CD4-positive, alpha-beta T cell (primary cell): ENCODE results near the gene MYD88. TPM values are rescaled to one million over a fixed set of nuclear protein-coding genes. Genes with fewer than 3 reads are reported as not detected.

Experiments
- ATAC-seq: fragments of 200-7000 bp; cut with Tn5 transposase; one replicate; pipeline ENCODE4 v1.10.0; 2022; ENCODE audit warnings: mild to moderate bottlenecking; ENCODE audit not compliant: poor library complexity
- CTCF ChIA-PET: fragments of 350-600 bp; sonication (Branson Sonifier 250); formaldehyde crosslinking; loops from one replicate; lab custom pipeline; 2021; ENCODE audit warnings: antibody characterized with exemption, inconsistent platforms; lab: Charles Lee
- POLR2A ChIA-PET: fragments of 350-600 bp; sonication (Branson Sonifier 250); formaldehyde crosslinking; loops from one replicate; lab custom pipeline; 2021; ENCODE audit warnings: antibody characterized with exemption, inconsistent platforms; lab: Charles Lee
- DNase-seq, 14 experiments: peaks; one replicate each; pipeline ENCODE4 v3.0.0-alpha.2; 2013 to 2020; ENCODE audit warnings: mixed read lengths in 2 of 14
- H3K27ac ChIP-seq, 2 donors: one replicate each; pipeline versions ENCODE4 v1.5.1 to v1.7.0; 2013; ENCODE audit warnings: low read length in 2 of 2, low read depth in 1 of 2, mild to moderate bottlenecking in 1 of 2
- H3K27me3 ChIP-seq, 2 experiments: 1 replicate in 1 of 2; 2 replicates in 1 of 2; pipeline versions ENCODE4 v1.6.1 to v1.7.0; 2013; ENCODE audit warnings: low read length in 2 of 2, control low read depth in 1 of 2, mild to moderate bottlenecking in 1 of 2, moderate library complexity in 1 of 2; ENCODE audit not compliant: insufficient read depth in 2 of 2, control insufficient read depth in 1 of 2
- H3K36me3 ChIP-seq: one replicate; pipeline ENCODE4 v1.6.1; 2013; ENCODE audit warnings: low read length, control low read depth; ENCODE audit not compliant: insufficient read depth
- H3K4me1 ChIP-seq: one replicate; pipeline ENCODE4 v1.6.1; 2013; ENCODE audit warnings: low read length, control low read depth; ENCODE audit not compliant: insufficient read depth
- H3K4me3 ChIP-seq: one replicate; pipeline ENCODE4 v1.5.1; 2013; ENCODE audit warnings: mild to moderate bottlenecking, low read length, moderate library complexity
- H3K9me3 ChIP-seq, 2 experiments: 1 replicate in 1 of 2; 2 replicates in 1 of 2; pipeline versions ENCODE4 v1.6.1 to v1.7.0; 2013; ENCODE audit warnings: low read length in 2 of 2, mild to moderate bottlenecking in 2 of 2, control low read depth in 1 of 2, moderate library complexity in 1 of 2; ENCODE audit not compliant: control insufficient read depth in 1 of 2, insufficient read depth in 1 of 2
- H3K27ac Mint-ChIP-seq: one replicate; pipeline ENCODE4 v1.8.0; 2020; ENCODE audit warnings: mixed read lengths
- H3K27me3 Mint-ChIP-seq: one replicate; pipeline ENCODE4 v1.8.0; 2021; ENCODE audit warnings: mixed read lengths
- H3K36me3 Mint-ChIP-seq: one replicate; pipeline ENCODE4 v1.8.0; 2021; ENCODE audit warnings: low read depth, mixed read lengths
- H3K4me1 Mint-ChIP-seq: one replicate; pipeline ENCODE4 v1.8.0; 2021; ENCODE audit warnings: low read depth, mixed read lengths
- H3K4me3 Mint-ChIP-seq: one replicate; pipeline ENCODE4 v1.8.0; 2020; ENCODE audit warnings: mild to moderate bottlenecking, mixed read lengths
- H3K9me3 Mint-ChIP-seq: one replicate; pipeline ENCODE4 v1.8.0; 2020; ENCODE audit warnings: mixed read lengths
- intact Hi-C, 2 experiments: fragments of 100-400 bp; cut with DNase I in 1 of 2; cut with micrococcal nuclease in 1 of 2; formaldehyde crosslinking; loops; one replicate each; pipeline versions ENCODE4 v1.15.1 to v1.9.0; 2023 to 2025; cut with DNase I, micrococcal nuclease
- total RNA-seq, 174 experiments: library from RNA in 2 of 174; stranded (reverse) in 2 of 174; gene quantifications; one replicate each; pipeline ENCODE4 v1.2.3 and lab custom pipeline; 2021 to 2026
- TF ChIP-seq, protein P1 (sequence below): fragments of 200-600 bp; IDR thresholded peaks from one replicate; pipeline ENCODE4 v1.8.0; 2022; ENCODE audit warnings: antibody characterized with exemption, mild to moderate bottlenecking

The MYD88 gene
- total RNA-seq, 2 experiments from 2014 or later, result 26.9 to 27.2 TPM

DNA sequence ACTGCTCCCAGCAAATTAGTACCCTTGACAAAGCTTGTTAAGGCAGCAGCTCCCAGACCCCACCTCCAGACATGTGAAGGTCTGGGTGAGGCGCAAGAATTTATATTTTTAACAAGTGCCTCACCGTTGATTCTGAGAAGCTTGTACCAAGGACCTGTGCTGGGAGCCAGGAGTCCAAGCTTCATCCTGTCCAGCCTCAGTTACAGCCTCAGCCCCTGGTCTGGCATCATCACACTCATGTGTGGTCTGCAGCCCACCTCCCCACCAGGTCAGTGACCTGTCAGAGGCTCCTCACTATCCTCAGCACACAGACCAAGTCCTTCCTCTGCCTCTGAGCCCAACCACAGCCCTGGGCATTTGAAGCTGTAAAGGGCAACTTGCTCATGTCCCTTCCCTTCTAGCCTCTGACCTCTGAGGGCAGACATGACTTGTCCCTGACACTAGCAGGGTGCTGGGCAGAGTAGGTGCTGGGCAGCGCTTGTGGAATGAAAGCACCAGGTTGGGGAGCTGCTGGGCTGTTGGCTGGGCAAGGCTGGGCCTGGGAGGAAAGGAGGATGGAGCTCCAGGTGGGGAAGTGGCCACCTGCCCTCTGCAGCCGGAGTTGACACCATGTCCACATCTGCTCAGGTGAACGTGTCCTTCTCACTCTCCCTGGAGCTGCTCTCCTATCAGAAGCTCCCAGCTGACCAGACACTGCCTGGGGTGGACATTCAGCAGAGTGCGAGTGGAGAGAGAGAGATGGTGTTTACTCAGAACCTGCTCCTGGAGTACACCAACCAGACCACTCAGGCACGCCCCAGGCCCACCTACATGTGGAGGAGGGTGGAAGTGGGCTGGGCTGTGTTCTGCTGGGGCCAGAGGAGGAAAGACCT is 18.4 kb upstream of the MYD88 start:
- ChIA-PET POLR2A (interaction anchor here (1.5 kb wide), 1 partner anchor 17 kb away, joined by 6 read pairs; the partner anchor contains the start of gene ACAA1), CTCF (no interaction called here)
- Histone ChIP-seq H3K27ac (no peak overlapping the region), H3K9me3 (no peaks in the 10 kb centered on the region), H3K4me3 (no peak overlapping the region), H3K27me3 (no peaks in the 10 kb centered on the region), H3K36me3 (peaks cover 32% of the 10 kb centered on the region), H3K4me1 (peaks cover 6% of the 10 kb centered on the region)
- intact Hi-C loops, result loop anchor here (2.0 to 10.0 kb wide), 5 partner anchors 143 to 535 kb away; partner anchors contain the start of gene XYLB (in 1 of the 2)
- TF ChIP-seq, protein P1, sequence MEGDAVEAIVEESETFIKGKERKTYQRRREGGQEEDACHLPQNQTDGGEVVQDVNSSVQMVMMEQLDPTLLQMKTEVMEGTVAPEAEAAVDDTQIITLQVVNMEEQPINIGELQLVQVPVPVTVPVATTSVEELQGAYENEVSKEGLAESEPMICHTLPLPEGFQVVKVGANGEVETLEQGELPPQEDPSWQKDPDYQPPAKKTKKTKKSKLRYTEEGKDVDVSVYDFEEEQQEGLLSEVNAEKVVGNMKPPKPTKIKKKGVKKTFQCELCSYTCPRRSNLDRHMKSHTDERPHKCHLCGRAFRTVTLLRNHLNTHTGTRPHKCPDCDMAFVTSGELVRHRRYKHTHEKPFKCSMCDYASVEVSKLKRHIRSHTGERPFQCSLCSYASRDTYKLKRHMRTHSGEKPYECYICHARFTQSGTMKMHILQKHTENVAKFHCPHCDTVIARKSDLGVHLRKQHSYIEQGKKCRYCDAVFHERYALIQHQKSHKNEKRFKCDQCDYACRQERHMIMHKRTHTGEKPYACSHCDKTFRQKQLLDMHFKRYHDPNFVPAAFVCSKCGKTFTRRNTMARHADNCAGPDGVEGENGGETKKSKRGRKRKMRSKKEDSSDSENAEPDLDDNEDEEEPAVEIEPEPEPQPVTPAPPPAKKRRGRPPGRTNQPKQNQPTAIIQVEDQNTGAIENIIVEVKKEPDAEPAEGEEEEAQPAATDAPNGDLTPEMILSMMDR, result no peak
- peaks cover 11% of the 10 kb centered on the region for H3K4me1 Mint-ChIP-seq
- ATAC-seq (no peak), DNase-seq (peak in 1 of 14 experiments; percentile 25)
- H3K4me3 Mint-ChIP-seq, result no peak overlapping the region
- H3K27ac Mint-ChIP-seq, result no peak overlapping the region
- H3K27me3 Mint-ChIP-seq, result no peaks in the 10 kb centered on the region
- H3K9me3 Mint-ChIP-seq, result no peaks in the 10 kb centered on the region
- peaks cover 55% of the 10 kb centered on the region for H3K36me3 Mint-ChIP-seq

DNA sequence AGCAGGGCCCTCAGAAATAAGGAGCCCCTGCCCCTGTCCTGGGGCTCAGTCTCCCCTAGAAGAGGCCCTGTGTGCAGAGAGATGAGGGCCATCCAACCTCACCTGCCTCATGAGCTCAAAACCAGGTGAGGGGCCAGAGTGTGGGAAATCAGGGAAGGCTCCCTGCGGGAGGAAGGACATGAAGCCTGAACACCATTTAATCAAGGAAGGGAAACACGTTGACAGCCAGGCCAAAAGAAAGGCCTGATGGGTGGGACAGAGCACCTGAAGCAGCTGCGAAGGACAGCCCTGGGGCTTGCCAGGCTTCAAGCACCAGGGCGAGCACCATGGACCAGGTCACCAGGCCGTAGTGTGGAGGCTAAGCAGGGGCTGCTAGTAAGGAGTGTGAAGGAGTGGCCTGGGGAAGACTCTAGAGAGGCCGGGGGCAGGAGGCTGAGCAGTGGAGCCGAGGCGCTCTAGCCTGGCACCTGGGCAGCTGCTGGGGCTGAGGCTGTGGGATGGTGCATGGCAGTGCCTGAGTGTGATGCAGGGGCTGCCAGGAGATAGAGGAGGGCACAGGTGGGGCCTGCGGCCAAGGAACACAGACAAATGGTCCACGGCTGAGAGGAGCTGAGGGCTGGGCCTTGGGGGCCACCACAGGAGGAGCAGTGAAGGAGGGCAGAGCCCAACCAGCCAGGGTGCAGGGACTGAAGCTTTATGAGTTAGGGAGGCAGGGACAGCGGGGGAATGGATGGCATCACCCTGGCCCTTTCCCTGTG is 17.6 kb upstream of the MYD88 start:
- Mint-ChIP-seq H3K4me3 (no peak overlapping the region), H3K36me3 (peaks cover 64% of the 10 kb centered on the region), H3K27ac (no peak overlapping the region), H3K9me3 (no peaks in the 10 kb centered on the region), H3K27me3 (no peaks in the 10 kb centered on the region), H3K4me1 (peaks cover 11% of the 10 kb centered on the region)
- ChIA-PET CTCF (no interaction called here), POLR2A (interaction anchor here (1.5 kb wide), 1 partner anchor 16 kb away, joined by 6 read pairs; the partner anchor contains the start of gene ACAA1)
- Histone ChIP-seq H3K4me1 (peaks cover 6% of the 10 kb centered on the region), H3K9me3 (no peaks in the 10 kb centered on the region), H3K36me3 (peaks cover 40% of the 10 kb centered on the region), H3K27ac (no peak overlapping the region), H3K27me3 (no peaks in the 10 kb centered on the region), H3K4me3 (no peak overlapping the region)
- DNase-seq, result peak in 1 of 14 experiments; percentile 17
- intact Hi-C loops, result no loop called here
- TF ChIP-seq, protein P1, result no peak
- ATAC-seq, result no peak

DNA sequence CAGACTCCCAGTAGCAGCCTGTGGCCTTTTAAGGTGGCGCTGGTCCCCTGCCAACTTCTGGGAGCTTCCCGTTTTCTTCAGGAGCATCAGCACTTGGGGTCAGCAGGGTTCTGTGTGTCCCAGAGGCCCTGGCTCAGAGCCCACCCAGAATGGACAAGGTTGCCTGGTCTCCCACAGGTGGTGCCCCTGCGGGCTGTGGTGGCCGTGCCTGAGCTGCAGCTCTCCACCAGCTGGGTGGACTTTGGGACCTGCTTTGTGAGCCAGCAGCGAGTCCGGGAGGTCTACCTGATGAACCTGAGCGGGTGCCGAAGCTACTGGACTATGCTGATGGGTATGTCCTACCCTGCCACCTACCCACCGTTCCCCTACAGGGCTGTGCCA is 17.0 kb upstream of the MYD88 start:
- peaks cover 45% of the 10 kb centered on the region for H3K36me3 ChIP-seq
- POLR2A ChIA-PET, result no interaction called here
- ATAC-seq (no peak), DNase-seq (no peak)
- peaks cover 6% of the 10 kb centered on the region for H3K4me1 ChIP-seq
- intact Hi-C loops, result no loop called here
- TF ChIP-seq, protein P1, result no peak
- no peaks in the 10 kb centered on the region for H3K9me3 ChIP-seq
- H3K4me3 ChIP-seq, result no peak overlapping the region
- Mint-ChIP-seq H3K27me3 (no peaks in the 10 kb centered on the region), H3K27ac (no peak overlapping the region), H3K4me3 (no peak overlapping the region), H3K36me3 (peaks cover 69% of the 10 kb centered on the region), H3K9me3 (no peaks in the 10 kb centered on the region), H3K4me1 (peaks cover 11% of the 10 kb centered on the region)
- H3K27me3 ChIP-seq, result no peaks in the 10 kb centered on the region
- CTCF ChIA-PET, result no interaction called here
- no peak overlapping the region for H3K27ac ChIP-seq
